Hematopoietic multipotent progenitor cell treated with erythropoietin and hydrocortisone succinate and interleukin-3 and kit ligand, for 17 days (in vitro differentiated cells): ENCODE measurements around the gene DENR.
A peak's percentile ranks its signal among the peaks of the same experiment; 100 is the strongest.
"Not testable (repeated sequence)": the region's sequence is repeated elsewhere in the genome, so short reads cannot be mapped to it uniquely, and the experiment has no call there.

ENCODE experiments used
- DNase-seq: peaks from one replicate; pipeline ENCODE4 v3.0.0-alpha.2; 2015; ENCODE audit warnings: low spot score

The DENR gene, protein sequence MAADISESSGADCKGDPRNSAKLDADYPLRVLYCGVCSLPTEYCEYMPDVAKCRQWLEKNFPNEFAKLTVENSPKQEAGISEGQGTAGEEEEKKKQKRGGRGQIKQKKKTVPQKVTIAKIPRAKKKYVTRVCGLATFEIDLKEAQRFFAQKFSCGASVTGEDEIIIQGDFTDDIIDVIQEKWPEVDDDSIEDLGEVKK

DNA sequence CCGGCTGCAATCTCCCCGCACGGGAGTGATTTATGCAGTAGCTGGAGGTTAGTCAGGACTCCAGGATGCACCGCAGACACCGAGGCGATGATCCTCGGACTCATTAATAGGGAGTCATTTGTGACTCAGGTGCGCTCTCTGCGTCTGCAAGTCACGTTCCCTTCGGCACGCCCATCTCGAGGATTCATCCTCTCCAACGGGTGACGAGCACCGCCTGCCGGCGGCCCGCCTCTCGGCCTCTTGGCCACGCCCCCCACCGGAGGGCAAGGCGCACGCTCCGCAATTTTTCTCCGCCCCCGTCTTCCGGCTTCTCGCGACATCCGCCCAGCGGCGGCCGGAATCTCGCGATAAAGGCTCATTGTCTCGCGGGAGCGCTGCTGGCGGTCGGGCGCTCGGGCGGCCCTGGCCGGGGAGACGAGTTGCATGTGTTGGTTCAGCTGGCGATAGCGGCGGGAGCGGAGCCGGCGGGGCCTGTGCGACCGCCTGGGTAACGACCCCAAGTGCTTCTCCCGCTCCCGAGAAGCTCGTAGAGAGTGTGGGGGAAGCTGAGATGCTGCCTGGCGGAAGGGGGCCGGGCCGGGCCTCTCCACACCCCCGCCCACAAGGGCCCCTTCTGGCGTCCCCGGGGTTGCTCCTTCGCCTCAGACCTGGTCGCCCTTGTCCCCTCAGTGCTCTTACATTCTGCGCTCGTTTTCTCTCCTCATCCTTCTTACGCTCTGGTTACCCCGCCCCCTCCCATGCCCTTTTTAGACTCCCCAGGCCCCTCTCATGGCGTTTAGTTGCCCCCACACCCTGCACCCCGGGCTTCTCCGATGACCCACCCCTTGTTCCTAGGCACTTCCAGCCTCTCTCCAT, at the start of gene DENR:
TSS of gene DENR (plus strand) at position 361 of the 855 bp plus-strand sequence. CDS start 878 bp downstream, outside the sequence.
- DNase-seq = peak; percentile 100

DNA sequence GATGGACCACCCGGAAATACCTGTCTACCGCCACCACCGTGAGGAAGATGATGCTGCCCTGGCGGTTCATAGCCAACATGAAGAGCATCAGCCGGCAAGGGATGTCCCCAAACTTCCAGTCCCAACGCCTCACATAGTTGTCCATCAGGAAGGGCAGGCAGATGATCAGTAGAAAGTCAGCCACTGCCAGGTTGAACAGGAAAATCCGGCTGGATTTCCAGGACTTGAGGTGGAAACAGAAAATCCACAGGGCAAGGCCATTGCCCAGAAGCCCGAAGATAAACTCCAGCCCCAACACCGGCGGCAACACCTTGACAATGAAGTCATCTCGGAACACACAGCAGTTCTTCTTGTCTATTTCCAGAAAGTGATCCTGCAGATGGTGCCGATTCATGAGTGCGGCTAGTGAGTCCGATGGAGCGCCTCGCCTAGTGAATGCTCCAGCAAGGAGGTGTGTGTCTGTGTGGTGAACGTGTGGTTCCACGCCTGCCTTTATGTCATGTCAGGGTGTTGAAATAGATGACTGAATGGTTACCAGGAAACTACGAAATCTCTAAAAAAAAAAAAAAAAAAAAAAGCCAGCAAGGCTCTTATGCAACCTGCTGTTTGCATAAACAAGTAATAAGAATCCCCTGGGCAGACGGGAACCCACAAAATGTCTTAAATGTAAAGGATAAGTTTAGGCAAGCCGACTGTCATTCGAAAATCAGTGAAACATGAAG, 49.6 kb upstream of the DENR start, which contains the start of gene HCAR2:
TSS of gene HCAR2 (minus strand) at position 468 of the 722 bp plus-strand sequence. CDS start at position 394, 74 bp downstream.
- not testable (repeated sequence) for DNase-seq

DNA sequence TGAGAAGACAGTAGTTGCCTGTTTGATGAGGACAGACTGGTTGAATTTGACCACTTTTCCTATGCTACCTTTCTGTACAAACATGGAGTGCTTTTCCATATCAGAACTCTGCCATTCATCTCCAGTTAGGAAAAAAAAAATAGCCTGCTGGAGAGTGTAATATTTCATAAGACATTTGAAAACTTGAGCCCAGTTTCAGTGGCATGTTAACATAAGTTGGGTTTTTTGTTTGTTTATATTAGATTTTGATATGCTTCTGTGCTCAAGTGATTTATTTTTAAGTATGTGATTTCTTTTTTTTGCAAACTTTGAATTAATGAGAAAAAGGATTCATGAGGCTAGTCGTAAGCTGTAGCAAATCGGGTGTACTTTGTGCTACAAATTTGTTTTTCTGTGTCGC, 48.8 kb upstream of the DENR start:
- not testable (repeated sequence) for DNase-seq

DNA sequence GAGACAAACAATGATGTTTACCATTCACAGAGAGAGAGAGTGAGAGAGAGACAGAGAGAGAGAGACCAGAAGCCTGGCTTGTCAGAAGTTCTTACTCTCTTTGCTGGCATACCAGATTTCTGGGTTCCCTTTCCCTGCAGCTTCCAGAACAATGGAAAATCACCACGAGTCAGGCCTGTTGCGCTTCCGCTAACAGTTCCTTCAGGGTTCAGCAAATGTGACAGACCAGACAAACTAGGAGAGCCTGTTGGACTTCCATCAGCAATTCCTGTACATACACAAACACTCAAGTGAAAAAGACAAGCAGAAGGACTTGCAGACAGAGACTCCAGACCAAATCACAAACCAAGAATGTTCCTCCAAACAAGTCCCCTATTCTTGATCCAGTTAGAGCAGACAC, 43.3 kb upstream of the DENR start:
- DNase-seq = not testable (repeated sequence)

DNA sequence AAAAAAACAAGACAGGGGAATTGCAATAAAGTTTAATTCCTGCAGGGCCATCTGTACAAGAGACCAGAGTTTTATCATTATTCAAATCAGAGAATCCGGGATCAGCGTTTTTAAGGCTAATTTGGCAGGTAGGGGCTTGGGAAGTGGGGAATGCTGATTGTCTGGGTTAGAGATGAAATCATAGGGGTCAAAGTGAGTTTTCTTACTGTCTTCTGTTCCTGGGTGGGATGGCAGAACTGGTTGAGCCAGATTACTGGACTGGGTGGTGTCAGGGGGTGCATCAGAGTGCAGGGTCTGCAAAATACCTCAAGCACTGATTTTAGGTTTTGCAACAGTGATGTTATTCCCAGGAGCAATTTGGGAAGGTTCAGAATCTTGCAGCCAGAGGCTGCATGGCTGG, 42.3 kb upstream of the DENR start:
- not testable (repeated sequence) for DNase-seq

DNA sequence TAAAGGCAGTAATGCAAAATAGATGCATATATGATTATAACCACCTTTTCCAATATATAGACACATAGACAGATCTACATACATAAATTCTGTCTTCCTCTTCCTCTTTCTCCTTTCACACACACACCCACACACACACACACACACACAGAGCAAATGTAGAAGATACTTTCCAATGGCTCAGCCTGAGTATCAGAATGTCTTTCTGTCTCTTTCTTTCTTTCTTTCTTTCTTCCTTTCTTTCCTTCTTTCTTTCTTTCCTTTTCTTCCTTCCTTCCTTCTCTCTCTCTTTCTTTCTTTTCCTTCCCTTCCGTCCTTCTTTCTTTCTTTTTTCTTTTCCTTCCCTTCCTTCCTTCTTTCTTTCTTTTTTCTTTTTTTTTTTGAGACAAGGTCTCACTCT, 41.4 kb upstream of the DENR start:
- not testable (repeated sequence) for DNase-seq

DNA sequence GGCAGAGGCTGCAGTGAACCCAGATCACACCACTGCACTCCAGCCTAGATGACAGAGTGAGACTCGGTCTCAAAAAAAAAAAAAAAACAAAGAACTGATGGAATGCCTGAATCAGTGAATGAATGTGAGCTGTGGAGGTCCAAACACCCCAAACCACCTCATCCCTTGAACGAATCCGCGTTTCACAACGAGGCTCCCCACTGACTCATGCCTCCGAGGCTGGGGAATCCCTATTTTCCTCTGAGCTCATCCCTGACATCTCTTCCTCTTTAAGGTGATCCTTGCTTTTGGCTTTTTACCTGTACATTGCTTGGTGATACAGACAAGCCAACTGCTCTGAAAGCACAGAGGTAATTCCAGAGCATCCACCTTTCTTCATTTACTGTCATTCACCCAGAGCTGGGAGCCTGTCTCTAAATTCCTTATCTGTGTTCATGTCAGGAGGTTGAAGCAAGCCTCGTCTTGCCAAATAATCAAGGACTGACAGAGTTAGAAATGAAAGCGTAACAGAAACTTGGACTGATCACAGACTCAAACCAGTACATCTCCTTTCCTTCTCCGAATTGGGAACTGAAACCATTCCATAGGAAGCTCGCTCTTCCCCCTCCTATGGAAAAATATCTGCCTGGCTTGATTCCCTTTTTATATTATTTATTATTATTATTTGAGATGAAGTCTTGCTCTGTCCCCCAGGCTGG, 39.0 kb upstream of the DENR start:
- DNase-seq = not testable (repeated sequence)

DNA sequence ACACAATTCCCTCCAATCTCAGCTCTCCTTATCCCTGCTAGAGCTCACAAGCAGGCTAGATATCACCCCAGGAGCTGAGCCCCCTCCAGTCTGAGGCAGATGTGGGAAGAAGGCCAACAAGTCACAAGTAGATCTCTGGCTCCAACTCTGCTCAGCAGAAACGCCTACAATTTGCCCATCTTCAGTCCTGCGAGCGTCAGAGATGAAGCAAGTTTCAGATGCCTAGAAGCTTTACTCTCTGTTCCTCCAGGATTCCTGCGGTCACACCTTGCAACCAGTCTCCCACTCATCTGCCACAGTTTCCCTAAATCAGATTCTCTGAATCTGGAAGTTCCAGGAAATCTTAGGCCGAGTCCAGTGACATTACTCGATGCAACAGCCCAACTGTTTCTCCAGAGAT, 37.4 kb upstream of the DENR start:
- not testable (repeated sequence) for DNase-seq

DNA sequence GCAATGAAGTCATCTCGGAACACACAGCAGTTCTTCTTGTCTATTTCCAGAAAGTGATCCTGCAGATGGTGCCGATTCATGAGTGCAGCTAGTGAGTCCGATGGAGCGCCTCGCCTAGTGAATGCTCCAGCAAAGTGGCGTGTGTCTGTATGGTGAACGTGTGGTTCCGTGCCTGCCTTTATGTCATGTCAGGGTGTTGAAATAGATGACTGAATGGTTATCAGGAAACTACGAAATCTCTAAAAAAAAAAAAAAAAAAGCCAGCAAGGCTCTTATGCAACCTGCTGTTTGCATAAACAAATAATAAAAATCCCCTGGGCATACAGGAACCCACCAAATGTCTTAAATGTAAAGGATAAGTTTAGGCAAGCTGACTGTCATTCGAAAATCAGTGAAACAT, 36.0 kb upstream of the DENR start, which contains the start of gene HCAR3:
TSS of gene HCAR3 (minus strand) at position 154 of the 400 bp plus-strand sequence. CDS start at position 80, 74 bp downstream.
- DNase-seq = not testable (repeated sequence)

DNA sequence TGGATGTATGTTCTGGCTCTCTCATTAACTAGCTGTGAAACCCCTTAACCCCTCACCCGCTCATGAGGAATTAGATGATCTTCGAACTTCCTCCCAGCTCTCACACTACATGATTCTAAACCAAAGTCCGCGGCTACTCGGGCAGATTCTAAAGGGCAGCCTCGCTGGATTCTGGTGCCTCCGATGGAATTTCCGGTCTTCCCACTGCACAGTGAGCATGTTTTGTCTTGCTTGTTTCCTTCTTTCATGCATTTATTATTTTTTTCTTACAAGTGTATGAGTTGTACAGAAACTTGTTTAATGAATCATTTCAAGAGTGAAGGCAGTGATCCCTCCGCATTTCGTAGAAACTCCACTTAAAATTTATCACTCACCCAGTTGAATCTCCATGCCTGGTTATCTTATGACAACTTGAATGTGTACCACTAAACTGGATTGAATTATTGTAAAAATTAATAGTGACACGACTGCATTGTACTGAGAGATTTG, 31.5 kb upstream of the DENR start:
- DNase-seq = no peak

DNA sequence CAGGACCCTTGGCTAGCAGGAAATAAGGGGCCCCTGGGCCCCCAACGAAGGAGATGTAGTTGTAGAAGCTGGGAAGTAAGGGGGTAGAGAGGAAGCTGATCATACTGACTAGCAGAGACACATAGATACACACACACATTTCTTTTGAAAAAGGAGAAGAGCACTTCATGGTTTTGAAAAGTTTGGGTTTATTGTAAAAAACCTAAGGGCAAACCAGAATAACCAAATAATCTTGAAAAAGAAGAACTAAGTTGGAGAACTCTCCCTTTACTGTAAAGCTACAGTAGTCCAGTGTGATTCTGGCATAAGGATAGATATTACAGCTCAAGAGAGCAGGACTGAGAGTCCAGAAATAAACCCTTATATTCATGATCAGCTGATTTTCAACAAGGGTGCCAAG, 30.2 kb upstream of the DENR start:
- no peak for DNase-seq

DNA sequence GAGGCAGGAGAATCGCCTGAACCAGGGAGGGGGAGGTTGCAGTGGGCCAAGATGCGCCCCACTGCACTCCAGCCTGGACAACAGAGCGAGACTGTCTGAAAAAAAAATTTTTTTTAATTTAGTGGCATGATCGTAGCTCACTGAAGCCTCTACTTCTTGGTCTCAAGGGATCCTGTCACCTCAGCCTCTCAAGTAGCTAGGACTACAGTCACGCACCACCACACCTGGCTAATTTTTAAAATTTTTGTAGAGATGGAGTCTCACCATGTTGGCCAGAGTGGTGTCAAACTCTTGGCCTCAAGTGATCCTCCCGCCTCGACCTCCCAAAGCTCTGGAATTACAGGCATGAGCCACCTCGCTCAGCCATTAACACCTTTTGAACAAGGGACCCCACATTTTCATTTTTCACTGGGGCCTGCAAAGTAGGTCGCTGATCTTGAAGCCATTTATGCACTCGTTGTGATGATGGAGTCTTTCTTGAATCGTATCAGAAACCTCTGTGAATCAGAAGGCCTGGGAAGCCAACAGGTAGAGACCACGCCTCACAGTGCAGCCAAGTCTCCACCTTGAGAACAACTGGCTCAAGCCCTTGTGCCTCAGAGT, 27.9 kb upstream of the DENR start:
- DNase-seq = no peak

DNA sequence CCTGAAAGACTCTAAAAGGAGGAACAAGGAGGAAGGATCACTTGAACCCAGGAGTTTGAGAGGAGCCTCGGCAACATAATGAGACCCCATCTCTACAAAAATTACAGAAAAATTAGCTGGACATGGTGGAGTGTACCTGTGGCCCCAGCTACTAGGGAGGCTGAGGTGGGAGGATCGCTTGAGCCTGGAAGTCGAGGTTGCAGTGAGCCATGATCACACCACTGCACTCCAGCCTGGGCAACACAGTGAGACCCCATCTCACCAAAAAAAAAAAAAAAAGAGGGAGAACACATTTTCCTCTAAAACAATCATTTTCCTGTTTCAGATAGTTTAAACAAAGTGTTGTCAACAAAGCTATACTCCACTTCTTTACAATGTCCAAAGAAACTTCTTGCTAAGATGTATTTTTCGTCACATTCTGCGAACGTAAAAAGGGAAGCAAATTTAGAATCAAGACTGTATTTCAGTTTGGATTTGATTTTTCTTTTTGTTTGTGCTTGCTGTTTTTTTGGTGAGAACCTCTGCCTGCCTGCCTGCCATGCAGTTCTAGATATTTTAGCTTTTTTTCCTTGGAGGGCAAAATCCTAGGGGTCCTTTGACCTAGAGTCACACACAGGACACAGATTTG, 27.1 kb upstream of the DENR start:
- DNase-seq = no peak

DNA sequence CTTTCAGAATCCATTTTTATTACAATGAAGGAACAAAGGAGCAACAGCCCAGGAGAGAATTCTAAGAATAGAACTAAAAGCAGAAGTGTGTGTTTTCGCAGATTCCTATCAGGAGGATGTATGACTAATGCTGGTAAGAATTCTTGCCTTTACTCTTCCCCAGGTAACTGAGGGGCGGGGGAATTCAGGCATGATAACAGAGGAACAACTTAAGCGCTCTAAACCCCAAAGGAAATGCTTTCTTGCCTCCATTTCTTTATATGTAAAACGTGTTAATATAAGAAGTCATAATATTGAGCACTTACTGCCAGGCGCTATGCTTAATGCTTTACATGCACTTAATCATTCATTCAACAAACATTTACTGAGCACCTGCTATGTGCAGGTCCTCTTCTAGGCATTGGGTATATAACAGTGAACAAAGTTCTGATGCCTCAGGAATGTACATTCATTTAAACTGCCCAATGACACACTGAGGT, 26.5 kb upstream of the DENR start:
- no peak for DNase-seq

DNA sequence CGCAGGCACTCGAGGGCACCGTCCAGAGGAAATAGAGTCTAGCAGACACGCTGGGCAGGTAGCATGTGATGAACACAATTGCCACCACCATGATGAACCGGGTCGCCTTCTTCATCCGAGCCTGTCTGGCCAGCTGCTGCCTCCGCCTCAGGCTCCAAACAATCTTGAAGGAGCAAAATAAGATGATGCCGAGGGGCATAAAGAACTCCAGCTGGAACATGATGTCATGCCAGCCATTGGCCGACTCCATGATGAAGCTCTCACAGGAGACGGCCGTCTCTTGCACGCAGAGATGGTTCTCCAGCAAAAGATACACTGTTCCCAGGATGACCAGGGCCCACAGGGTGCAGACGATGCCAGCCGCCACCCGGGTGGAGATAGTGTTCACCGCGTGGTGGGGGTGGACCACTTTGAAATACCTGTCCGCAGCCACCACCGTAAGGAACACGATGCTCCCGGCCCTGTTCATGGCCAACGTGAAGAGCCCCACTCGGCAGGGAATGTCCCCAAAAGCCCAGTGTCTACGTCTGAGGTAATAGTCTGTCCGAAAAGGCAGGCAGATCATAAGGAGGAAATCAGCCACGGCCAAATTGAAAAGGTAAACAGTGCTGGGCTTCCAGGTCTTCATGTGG, 22.9 kb upstream of the DENR start:
- DNase-seq = no peak

DNA sequence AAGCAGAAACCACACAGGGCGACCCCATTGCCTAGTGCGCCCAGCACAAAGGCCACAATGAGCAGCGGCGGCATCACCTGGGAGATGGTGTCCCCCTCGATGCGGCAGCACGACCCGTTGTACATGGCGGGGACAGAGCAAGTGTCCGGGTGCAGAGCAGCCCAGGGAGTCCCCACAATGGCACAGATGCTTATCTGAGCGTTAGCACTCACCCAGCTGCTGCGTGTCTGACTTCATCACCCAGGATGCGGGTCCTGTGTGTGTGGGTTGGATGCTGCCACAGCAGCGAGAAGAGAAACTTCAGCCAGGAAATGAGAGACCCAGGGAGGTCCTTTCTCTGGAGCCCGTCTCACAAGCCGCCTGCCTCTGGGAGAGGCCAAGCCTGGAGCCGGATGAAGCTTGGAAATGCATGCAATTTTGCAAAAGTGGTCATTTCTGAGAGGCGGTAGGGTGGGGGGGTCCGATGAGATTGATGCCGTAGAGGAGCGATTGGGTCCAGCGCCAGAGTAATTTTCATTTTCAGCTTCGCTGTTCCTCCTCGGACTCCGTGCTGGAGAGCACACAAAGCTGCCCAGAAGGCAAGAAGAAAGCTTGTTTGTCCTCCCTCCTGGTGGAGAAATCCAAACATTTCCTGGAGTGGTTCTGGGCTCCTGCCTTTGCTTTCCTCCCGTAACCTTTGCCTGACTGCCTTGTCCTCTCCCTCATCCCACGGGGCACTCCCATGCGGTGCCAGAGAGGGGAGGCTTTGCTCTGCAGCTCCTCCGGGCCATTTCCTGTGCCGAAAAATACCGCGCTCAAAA, 22.2 kb upstream of the DENR start, which contains the start of gene HCAR1:
TSS of gene HCAR1 (minus strand) at position 630 of the 800 bp plus-strand sequence. CDS start at position 125, 505 bp downstream.
- no peak for DNase-seq

DNA sequence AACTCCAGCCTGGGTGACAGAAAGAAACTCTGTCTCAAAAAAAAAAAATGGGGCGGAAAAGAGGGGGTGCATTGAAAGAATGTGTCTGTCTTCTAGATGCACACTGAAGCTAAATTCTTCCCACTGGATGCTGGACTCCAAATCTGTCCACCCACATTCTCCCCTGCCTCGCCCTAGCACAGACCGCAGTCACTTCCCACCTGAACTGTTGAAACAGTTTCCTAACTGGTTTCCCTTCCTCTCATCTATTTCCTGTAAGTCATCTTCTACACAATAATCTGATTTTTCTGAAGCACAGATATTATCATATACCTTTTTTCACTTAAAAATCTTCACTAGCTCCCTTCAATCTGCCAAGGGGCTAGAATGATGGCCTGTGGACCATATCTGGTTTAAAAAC, 20.5 kb upstream of the DENR start:
- no peak for DNase-seq

DNA sequence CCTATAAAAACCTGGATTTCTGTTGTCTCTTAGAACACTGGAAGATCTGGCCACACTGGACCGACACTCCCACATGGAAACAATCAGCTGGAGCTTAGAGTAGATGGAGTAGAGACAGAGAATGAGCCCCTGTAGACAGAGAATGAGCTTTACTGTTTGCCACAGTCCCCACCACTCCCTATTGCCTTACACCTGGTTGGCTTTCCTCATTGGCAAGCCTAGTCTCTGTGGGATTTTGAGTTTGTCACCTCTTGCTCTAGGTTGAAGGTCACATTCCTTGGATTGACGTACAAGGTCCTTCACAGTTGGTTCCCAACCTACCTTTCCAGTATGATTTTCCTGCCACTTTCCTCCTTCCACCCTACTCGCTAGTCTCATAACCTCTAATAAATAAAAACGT, 20.0 kb upstream of the DENR start:
- no peak for DNase-seq

DNA sequence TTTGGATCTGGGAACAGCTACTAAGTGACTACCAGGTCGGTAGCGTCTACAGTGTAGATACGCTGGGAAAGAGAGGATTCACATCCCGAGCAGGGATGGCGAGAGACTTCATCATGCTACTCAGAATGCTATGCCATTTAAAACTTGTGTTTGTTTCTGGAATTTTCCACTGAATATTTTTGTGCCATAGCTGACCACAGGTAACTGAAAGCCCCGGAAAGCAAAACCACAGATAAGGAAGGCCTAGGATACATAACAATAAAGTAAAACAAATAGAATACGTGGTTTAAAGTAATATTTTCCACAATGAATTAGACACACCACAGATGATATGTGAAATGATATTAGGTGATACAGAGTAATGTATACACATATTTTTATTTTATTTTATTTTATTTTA, 14.1 kb upstream of the DENR start:
- DNase-seq = no peak
